HEK293 (cell line): ENCODE data around the gene CCDC142.

Experiments
- EGR2 ChIP-seq: fragments of 450-650 bp; formaldehyde crosslinking; IDR thresholded peaks from 2 replicates; pipeline ENCODE4 v1.5.1; 2016; ENCODE audit warnings: low read depth, missing biosample characterization, missing genetic modification characterization
- RBAK ChIP-seq: fragments of 450-650 bp; formaldehyde crosslinking; IDR thresholded peaks from 2 replicates; pipeline ENCODE4 v1.5.1; 2016; ENCODE audit warnings: missing biosample characterization, missing genetic modification characterization
- SP2 ChIP-seq: fragments of 450-650 bp; formaldehyde crosslinking; IDR thresholded peaks from 2 replicates; pipeline ENCODE4 v1.5.1; 2016; ENCODE audit warnings: missing biosample characterization, missing genetic modification characterization
- WT1 ChIP-seq: fragments of 450-650 bp; formaldehyde crosslinking; IDR thresholded peaks from 2 replicates; pipeline ENCODE4 v1.5.1; 2016; ENCODE audit warnings: missing biosample characterization, missing genetic modification characterization
- ZEB2 ChIP-seq: fragments of 450-650 bp; formaldehyde crosslinking; IDR thresholded peaks from 2 replicates; pipeline ENCODE4 v1.5.1; 2016; ENCODE audit warnings: missing biosample characterization, missing genetic modification characterization
- ZIC2 ChIP-seq: fragments of 450-650 bp; formaldehyde crosslinking; IDR thresholded peaks from 2 replicates; pipeline ENCODE4 v1.5.1; 2016; ENCODE audit warnings: missing biosample characterization, missing genetic modification characterization
- ZNF292 ChIP-seq: fragments of 450-650 bp; formaldehyde crosslinking; IDR thresholded peaks from 2 replicates; pipeline ENCODE4 v1.5.1; 2016; ENCODE audit warnings: low read depth, missing biosample characterization, missing genetic modification characterization, borderline replicate concordance
- ZNF302 ChIP-seq: fragments of 450-650 bp; formaldehyde crosslinking; IDR thresholded peaks from 2 replicates; pipeline ENCODE4 v1.5.1; 2016; ENCODE audit warnings: missing biosample characterization, missing genetic modification characterization, low read depth
- ZNF37A ChIP-seq: fragments of 450-650 bp; IDR thresholded peaks from 2 replicates; pipeline ENCODE4 v1.5.1; 2018; ENCODE audit warnings: missing biosample characterization, missing genetic modification characterization
- ZNF48 ChIP-seq: fragments of 450-650 bp; formaldehyde crosslinking; IDR thresholded peaks from 2 replicates; pipeline ENCODE4 v1.5.1; 2016; ENCODE audit warnings: missing biosample characterization, missing genetic modification characterization
- ZNF571 ChIP-seq: fragments of 450-650 bp; formaldehyde crosslinking; IDR thresholded peaks from 2 replicates; pipeline ENCODE4 v1.5.0; 2017; ENCODE audit warnings: missing biosample characterization, missing genetic modification characterization
- ZNF610 ChIP-seq: fragments of 450-650 bp; formaldehyde crosslinking; IDR thresholded peaks from 2 replicates; pipeline ENCODE4 v1.5.1; 2016; ENCODE audit warnings: missing biosample characterization, missing genetic modification characterization, borderline replicate concordance
- ZNF670 ChIP-seq: fragments of 450-650 bp; formaldehyde crosslinking; IDR thresholded peaks from 2 replicates; pipeline ENCODE4 v1.5.1; 2016; ENCODE audit warnings: missing biosample characterization, missing genetic modification characterization, low read depth
- ZNF785 ChIP-seq: fragments of 450-650 bp; formaldehyde crosslinking; IDR thresholded peaks from 2 replicates; pipeline ENCODE4 v1.5.1; 2016; ENCODE audit warnings: missing biosample characterization, missing genetic modification characterization
- TF ChIP-seq, protein P1 (sequence below): fragments of 450-650 bp; formaldehyde crosslinking; IDR thresholded peaks from 2 replicates; pipeline ENCODE4 v1.5.1; 2016; ENCODE audit warnings: missing biosample characterization, missing genetic modification characterization, borderline replicate concordance
- TF ChIP-seq, protein P2 (sequence below): fragments of 450-650 bp; formaldehyde crosslinking; IDR thresholded peaks from 2 replicates; pipeline ENCODE4 v1.5.1; 2016; ENCODE audit warnings: missing biosample characterization, missing genetic modification characterization
- TF ChIP-seq, protein P3 (sequence below): fragments of 450-650 bp; formaldehyde crosslinking; IDR thresholded peaks from 2 replicates; pipeline ENCODE4 v1.5.1; 2016; ENCODE audit warnings: missing biosample characterization, missing genetic modification characterization
- TF ChIP-seq, protein P4 (sequence below): fragments of 450-650 bp; formaldehyde crosslinking; IDR thresholded peaks from 2 replicates; pipeline ENCODE4 v1.5.1; 2016; ENCODE audit warnings: missing biosample characterization, missing genetic modification characterization
- TF ChIP-seq, protein P5 (sequence below): fragments of 450-650 bp; formaldehyde crosslinking; IDR thresholded peaks from 2 replicates; pipeline ENCODE4 v1.5.1; 2016; ENCODE audit warnings: missing biosample characterization, missing genetic modification characterization, borderline replicate concordance
- TF ChIP-seq, protein P6 (sequence below): fragments of 450-650 bp; formaldehyde crosslinking; conservative IDR thresholded peaks from 2 replicates; pipeline ENCODE4 v1.5.1; 2016; ENCODE audit warnings: low read depth, missing biosample characterization, missing genetic modification characterization

The CCDC142 gene

DNA sequence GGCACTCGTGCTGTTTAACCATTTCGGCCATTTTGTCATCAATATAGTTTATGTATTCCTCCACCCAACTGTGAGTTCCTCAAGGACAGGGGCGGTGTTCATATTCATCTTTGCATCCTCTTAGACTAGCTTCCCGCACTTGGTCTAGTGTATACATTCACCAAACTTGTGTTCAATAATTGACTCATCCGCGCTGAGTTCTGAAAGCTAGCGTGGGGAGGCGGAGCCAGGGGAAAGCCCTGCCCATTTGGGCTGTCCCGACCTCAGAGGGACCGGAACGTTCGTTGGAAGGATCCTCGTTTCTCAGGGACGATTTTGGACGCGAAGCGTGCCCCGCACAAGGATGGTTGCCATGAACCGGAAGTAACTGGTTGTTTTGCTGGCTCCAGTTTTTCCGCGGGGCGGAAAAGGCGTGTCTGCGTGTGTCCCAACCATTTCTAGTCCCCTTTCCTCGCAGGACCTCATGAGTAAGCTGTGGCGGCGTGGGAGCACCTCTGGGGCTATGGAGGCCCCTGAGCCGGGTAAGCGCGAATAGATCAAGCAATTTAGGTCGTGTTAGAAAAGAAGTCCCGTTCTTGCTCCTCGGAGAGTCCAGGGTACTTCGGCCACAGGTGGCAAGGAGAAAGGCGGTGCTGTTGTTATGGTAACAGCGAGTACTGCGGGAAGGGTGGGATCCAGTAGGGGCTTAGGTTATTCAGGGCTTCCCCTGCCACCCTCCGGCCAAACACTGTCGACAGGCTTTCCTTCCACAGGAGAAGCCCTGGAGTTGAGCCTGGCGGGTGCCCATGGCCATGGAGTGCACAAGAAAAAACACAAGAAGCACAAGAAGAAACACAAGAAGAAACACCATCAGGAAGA lies 27.9 kb downstream of the CCDC142 start, which contains the start of gene INO80B (continued):
- TF ChIP-seq, protein P1, sequence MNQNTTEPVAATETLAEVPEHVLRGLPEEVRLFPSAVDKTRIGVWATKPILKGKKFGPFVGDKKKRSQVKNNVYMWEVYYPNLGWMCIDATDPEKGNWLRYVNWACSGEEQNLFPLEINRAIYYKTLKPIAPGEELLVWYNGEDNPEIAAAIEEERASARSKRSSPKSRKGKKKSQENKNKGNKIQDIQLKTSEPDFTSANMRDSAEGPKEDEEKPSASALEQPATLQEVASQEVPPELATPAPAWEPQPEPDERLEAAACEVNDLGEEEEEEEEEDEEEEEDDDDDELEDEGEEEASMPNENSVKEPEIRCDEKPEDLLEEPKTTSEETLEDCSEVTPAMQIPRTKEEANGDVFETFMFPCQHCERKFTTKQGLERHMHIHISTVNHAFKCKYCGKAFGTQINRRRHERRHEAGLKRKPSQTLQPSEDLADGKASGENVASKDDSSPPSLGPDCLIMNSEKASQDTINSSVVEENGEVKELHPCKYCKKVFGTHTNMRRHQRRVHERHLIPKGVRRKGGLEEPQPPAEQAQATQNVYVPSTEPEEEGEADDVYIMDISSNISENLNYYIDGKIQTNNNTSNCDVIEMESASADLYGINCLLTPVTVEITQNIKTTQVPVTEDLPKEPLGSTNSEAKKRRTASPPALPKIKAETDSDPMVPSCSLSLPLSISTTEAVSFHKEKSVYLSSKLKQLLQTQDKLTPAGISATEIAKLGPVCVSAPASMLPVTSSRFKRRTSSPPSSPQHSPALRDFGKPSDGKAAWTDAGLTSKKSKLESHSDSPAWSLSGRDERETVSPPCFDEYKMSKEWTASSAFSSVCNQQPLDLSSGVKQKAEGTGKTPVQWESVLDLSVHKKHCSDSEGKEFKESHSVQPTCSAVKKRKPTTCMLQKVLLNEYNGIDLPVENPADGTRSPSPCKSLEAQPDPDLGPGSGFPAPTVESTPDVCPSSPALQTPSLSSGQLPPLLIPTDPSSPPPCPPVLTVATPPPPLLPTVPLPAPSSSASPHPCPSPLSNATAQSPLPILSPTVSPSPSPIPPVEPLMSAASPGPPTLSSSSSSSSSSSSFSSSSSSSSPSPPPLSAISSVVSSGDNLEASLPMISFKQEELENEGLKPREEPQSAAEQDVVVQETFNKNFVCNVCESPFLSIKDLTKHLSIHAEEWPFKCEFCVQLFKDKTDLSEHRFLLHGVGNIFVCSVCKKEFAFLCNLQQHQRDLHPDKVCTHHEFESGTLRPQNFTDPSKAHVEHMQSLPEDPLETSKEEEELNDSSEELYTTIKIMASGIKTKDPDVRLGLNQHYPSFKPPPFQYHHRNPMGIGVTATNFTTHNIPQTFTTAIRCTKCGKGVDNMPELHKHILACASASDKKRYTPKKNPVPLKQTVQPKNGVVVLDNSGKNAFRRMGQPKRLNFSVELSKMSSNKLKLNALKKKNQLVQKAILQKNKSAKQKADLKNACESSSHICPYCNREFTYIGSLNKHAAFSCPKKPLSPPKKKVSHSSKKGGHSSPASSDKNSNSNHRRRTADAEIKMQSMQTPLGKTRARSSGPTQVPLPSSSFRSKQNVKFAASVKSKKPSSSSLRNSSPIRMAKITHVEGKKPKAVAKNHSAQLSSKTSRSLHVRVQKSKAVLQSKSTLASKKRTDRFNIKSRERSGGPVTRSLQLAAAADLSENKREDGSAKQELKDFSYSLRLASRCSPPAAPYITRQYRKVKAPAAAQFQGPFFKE, result no peak
- TF ChIP-seq ZNF48 (tag by site-specific recombination) (no peak), ZNF670 (tag by site-specific recombination) (no peak), ZNF610 (tag by site-specific recombination) (peak; percentile 65; the same call in 1 of the 2 replicates), ZNF302 (tag by site-specific recombination) (no peak), SP2 (peak; percentile 90), ZNF292 (no peak), ZNF785 (tag by site-specific recombination) (no peak), EGR2 (0 out of 2 replicates have a peak, but pooled peaks have one; percentile 16), ZEB2 (tag by site-specific recombination) (peak; percentile 82), ZNF37A (tag by site-specific recombination) (no peak), ZIC2 (tag by site-specific recombination) (no peak), RBAK (tag by site-specific recombination) (no peak), WT1 (tag by site-specific recombination) (peak; percentile 28; the same call in 1 of the 2 replicates), ZNF571 (tag by site-specific recombination) (no peak)
- TF ChIP-seq, protein P2, sequence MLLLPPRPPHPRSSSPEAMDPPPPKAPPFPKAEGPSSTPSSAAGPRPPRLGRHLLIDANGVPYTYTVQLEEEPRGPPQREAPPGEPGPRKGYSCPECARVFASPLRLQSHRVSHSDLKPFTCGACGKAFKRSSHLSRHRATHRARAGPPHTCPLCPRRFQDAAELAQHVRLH (tag by site-specific recombination), result peak; percentile 97
- TF ChIP-seq, protein P3, sequence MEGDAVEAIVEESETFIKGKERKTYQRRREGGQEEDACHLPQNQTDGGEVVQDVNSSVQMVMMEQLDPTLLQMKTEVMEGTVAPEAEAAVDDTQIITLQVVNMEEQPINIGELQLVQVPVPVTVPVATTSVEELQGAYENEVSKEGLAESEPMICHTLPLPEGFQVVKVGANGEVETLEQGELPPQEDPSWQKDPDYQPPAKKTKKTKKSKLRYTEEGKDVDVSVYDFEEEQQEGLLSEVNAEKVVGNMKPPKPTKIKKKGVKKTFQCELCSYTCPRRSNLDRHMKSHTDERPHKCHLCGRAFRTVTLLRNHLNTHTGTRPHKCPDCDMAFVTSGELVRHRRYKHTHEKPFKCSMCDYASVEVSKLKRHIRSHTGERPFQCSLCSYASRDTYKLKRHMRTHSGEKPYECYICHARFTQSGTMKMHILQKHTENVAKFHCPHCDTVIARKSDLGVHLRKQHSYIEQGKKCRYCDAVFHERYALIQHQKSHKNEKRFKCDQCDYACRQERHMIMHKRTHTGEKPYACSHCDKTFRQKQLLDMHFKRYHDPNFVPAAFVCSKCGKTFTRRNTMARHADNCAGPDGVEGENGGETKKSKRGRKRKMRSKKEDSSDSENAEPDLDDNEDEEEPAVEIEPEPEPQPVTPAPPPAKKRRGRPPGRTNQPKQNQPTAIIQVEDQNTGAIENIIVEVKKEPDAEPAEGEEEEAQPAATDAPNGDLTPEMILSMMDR (tag by site-specific recombination), result 0 out of 2 replicates have a peak, but pooled peaks have one; percentile 52
- TF ChIP-seq, protein P4, sequence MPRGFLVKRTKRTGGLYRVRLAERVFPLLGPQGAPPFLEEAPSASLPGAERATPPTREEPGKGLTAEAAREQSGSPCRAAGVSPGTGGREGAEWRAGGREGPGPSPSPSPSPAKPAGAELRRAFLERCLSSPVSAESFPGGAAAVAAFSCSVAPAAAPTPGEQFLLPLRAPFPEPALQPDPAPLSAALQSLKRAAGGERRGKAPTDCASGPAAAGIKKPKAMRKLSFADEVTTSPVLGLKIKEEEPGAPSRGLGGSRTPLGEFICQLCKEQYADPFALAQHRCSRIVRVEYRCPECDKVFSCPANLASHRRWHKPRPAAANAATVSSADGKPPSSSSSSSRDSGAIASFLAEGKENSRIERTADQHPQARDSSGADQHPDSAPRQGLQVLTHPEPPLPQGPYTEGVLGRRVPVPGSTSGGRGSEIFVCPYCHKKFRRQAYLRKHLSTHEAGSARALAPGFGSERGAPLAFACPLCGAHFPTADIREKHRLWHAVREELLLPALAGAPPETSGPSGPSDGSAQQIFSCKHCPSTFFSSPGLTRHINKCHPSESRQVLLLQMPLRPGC, result peak; percentile 76
- TF ChIP-seq, protein P5, sequence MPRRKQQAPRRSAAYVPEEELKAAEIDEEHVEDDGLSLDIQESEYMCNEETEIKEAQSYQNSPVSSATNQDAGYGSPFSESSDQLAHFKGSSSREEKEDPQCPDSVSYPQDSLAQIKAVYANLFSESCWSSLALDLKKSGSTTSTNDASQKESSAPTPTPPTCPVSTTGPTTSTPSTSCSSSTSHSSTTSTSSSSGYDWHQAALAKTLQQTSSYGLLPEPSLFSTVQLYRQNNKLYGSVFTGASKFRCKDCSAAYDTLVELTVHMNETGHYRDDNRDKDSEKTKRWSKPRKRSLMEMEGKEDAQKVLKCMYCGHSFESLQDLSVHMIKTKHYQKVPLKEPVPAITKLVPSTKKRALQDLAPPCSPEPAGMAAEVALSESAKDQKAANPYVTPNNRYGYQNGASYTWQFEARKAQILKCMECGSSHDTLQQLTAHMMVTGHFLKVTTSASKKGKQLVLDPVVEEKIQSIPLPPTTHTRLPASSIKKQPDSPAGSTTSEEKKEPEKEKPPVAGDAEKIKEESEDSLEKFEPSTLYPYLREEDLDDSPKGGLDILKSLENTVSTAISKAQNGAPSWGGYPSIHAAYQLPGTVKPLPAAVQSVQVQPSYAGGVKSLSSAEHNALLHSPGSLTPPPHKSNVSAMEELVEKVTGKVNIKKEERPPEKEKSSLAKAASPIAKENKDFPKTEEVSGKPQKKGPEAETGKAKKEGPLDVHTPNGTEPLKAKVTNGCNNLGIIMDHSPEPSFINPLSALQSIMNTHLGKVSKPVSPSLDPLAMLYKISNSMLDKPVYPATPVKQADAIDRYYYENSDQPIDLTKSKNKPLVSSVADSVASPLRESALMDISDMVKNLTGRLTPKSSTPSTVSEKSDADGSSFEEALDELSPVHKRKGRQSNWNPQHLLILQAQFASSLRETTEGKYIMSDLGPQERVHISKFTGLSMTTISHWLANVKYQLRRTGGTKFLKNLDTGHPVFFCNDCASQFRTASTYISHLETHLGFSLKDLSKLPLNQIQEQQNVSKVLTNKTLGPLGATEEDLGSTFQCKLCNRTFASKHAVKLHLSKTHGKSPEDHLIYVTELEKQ (tag by site-specific recombination), result peak; percentile 57; the same call in 1 of the 2 replicates
- TF ChIP-seq, protein P6, sequence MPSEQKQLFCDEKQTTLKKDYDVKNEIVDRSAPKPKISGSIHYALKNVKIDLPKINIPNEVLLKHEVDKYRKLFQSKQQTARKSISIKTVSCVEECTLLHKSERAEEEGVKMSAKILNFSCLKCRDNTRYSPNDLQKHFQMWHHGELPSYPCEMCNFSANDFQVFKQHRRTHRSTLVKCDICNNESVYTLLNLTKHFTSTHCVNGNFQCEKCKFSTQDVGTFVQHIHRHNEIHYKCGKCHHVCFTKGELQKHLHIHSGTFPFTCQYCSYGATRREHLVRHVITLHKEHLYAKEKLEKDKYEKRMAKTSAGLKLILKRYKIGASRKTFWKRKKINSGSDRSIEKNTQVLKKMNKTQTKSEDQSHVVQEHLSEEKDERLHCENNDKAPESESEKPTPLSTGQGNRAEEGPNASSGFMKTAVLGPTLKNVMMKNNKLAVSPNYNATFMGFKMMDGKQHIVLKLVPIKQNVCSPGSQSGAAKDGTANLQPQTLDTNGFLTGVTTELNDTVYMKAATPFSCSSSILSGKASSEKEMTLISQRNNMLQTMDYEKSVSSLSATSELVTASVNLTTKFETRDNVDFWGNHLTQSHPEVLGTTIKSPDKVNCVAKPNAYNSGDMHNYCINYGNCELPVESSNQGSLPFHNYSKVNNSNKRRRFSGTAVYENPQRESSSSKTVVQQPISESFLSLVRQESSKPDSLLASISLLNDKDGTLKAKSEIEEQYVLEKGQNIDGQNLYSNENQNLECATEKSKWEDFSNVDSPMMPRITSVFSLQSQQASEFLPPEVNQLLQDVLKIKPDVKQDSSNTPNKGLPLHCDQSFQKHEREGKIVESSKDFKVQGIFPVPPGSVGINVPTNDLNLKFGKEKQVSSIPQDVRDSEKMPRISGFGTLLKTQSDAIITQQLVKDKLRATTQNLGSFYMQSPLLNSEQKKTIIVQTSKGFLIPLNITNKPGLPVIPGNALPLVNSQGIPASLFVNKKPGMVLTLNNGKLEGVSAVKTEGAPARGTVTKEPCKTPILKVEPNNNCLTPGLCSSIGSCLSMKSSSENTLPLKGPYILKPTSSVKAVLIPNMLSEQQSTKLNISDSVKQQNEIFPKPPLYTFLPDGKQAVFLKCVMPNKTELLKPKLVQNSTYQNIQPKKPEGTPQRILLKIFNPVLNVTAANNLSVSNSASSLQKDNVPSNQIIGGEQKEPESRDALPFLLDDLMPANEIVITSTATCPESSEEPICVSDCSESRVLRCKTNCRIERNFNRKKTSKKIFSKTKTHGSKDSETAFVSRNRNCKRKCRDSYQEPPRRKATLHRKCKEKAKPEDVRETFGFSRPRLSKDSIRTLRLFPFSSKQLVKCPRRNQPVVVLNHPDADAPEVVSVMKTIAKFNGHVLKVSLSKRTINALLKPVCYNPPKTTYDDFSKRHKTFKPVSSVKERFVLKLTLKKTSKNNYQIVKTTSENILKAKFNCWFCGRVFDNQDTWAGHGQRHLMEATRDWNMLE, result peak; percentile 86
